ENCODE measurements around the gene FAM170B. TPM values are rescaled to one million over a fixed set of nuclear protein-coding genes. Genes with fewer than 3 reads are reported as not detected.

Gene FAM170B
- total RNA-seq, result not detected
- polyA plus RNA-seq, result not detected
- long read RNA-seq, donor 1, result 0 reads
- long read RNA-seq, donor 2, result 0 reads
- long read RNA-seq, donor 3, result 0 reads
- long read RNA-seq, donor 4, result 0 reads

DNA sequence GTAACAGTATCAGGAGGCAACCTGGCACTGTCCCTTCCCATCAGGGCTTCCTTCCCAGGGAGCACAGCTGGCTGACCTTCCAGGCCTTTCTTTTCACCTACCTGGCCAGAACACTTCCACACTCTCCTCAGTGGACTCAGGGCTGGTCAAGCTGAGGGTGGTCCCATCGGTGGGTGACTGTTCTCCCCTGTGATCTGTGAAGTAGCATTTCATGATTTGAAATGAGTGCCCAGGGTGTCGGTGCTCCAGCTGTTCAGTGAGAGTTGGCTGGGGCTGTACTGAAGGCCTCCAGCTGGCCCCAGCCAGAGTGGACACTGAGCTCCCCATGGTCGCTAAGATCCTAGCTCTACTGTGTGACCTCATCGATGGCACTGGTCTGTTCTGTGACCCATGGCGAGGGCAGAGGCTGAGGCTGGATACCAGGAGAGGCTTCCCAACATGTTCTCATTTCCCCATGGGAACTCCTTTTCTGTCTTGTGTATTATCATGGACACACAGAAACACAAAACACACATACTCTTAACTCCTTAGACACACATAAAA, at the start of gene FAM170B:
Gene FAM170B (minus strand): TSS at position 316 of the 543 bp plus-strand sequence. CDS start 103 bp downstream, at position 213.
- H3K27ac ChIP-seq (ENCODE audit: low read length), result no peak within 1 kb of the TSS
- ATAC-seq (peak; percentile 53 to 63), DNase-seq (peak in 1 of 3 donors; percentile 63)
- no peak within 1 kb of the TSS for H3K4me3 ChIP-seq (ENCODE audit: low read length)
- no peaks in the 10 kb centered on the region for H3K9me3 ChIP-seq (ENCODE audit: control insufficient read depth, low read length)
- intact Hi-C loops (cut with DNase I), result no loop called here
- no peaks in the 10 kb centered on the region for H3K27me3 ChIP-seq (ENCODE audit: control insufficient read depth, insufficient read depth)
- 62% methylated on average over 5 of the region's 5 CpGs for WGBS
- peaks cover under 1% of the 10 kb centered on the region for H3K4me1 ChIP-seq (ENCODE audit: control insufficient read depth, insufficient read depth, low read length)

- DNase-seq, result no peak
These were observed 49.0 kb upstream of the FAM170B start for GRCh38 chr10:49182776-49183175.

GRCh38 chr10:49180444-49180860, 46.6 kb upstream of the FAM170B start:
- Histone ChIP-seq H3K4me1 (ENCODE audit: control insufficient read depth, insufficient read depth, low read length) (peaks cover 10% of the 10 kb centered on the region), H3K27me3 (ENCODE audit: control insufficient read depth, insufficient read depth) (no peaks in the 10 kb centered on the region), H3K4me3 (ENCODE audit: low read length) (no peak overlapping the region), H3K27ac (ENCODE audit: low read length) (no peak overlapping the region), H3K9me3 (ENCODE audit: control insufficient read depth, low read length) (no peaks in the 10 kb centered on the region)
- intact Hi-C loops (cut with DNase I), result no loop called here
- ATAC-seq (no peak), DNase-seq (no peak)
- WGBS, result 39% methylated on average over 3 of the region's 3 CpGs

More at GRCh38 chr10:49182776-49183175, 49.0 kb upstream of the FAM170B start:
- H3K4me1 ChIP-seq (ENCODE audit: control insufficient read depth, insufficient read depth, low read length), result peaks cover 3% of the 10 kb centered on the region
- no peaks in the 10 kb centered on the region for H3K9me3 ChIP-seq (ENCODE audit: control insufficient read depth, low read length)
- no peak for ATAC-seq
- intact Hi-C loops (cut with DNase I), result no loop called here
- no peaks in the 10 kb centered on the region for H3K27me3 ChIP-seq (ENCODE audit: control insufficient read depth, insufficient read depth)
- H3K4me3 ChIP-seq (ENCODE audit: low read length), result no peak overlapping the region
- no peak overlapping the region for H3K27ac ChIP-seq (ENCODE audit: low read length)
- 91% methylated on average over 4 of the region's 4 CpGs for WGBS

GRCh38 chr10:49179699-49180443, 46.0 kb upstream of the FAM170B start:
- 81% methylated on average over 10 of the region's 10 CpGs for WGBS
- H3K27ac ChIP-seq (ENCODE audit: low read length), result no peak overlapping the region
- no peaks in the 10 kb centered on the region for H3K27me3 ChIP-seq (ENCODE audit: control insufficient read depth, insufficient read depth)
- ATAC-seq (no peak), DNase-seq (no peak)
- H3K9me3 ChIP-seq (ENCODE audit: control insufficient read depth, low read length), result no peaks in the 10 kb centered on the region
- intact Hi-C loops (cut with DNase I), result no loop called here
- peaks cover 10% of the 10 kb centered on the region for H3K4me1 ChIP-seq (ENCODE audit: control insufficient read depth, insufficient read depth, low read length)
- H3K4me3 ChIP-seq (ENCODE audit: low read length), result no peak overlapping the region

- H3K4me1 ChIP-seq (ENCODE audit: control insufficient read depth, insufficient read depth, low read length), result peaks cover 11% of the 10 kb centered on the region
- WGBS, result 91% methylated on average over 6 of the region's 6 CpGs
- H3K27me3 ChIP-seq (ENCODE audit: control insufficient read depth, insufficient read depth), result no peaks in the 10 kb centered on the region
- H3K9me3 ChIP-seq (ENCODE audit: control insufficient read depth, low read length), result no peaks in the 10 kb centered on the region
- intact Hi-C loops (cut with DNase I), result no loop called here
- H3K4me3 ChIP-seq (ENCODE audit: low read length), result no peak overlapping the region
- DNase-seq, result no peak
- H3K27ac ChIP-seq (ENCODE audit: low read length), result no peak overlapping the region
- no peak for ATAC-seq
These were observed 45.0 kb upstream of the FAM170B start for GRCh38 chr10:49178489-49179471.

DNA sequence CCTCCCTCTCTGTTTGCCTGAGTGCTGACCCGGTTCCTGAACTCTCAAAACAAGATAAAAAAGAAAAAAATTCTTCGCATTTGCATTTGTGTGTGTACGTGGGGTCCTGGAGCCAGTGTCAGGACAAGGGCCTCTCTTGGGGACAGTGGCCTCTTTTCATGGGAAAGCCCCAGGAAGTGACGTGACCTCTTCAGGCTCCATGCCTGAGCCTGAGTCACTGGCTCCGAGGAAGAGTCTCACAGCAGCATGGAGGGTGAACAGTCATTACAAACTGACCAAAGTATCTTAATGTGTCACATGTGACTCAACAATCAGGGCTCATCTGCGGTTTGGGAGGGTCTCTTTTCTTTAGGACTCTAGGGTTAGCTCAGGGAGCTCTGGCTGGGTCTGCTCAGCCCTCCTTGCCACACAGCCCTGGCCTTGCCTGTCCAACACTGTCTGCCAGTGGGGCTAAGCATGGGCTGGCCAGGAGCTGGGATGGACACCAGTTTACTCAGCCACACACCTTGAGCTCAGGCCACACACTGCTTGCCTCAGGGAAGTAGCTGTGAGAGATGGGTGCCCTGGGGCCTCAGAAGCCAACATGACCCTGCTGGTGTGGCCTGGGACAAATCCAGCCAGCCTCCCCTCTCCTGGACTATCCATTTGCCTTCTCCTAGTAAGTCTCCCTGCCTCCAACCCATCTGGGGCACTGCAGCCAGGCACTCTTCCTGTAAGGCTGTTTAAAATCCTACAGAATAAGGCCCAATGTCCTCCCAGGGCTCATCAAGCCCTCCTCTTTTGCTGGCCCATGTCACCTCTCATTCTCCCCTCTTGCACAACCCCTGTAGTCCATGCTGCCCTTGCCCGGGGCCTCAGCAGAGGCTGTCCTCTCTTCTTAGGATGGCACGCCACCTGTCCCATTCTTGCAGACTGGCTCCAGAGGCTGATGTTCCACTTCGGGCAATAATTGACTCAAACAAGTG, 43.9 kb upstream of the FAM170B start:
- Histone ChIP-seq H3K4me3 (ENCODE audit: low read length) (no peak overlapping the region), H3K9me3 (ENCODE audit: control insufficient read depth, low read length) (no peaks in the 10 kb centered on the region), H3K27me3 (ENCODE audit: control insufficient read depth, insufficient read depth) (no peaks in the 10 kb centered on the region), H3K27ac (ENCODE audit: low read length) (peak overlapping the region; percentile 29), H3K4me1 (ENCODE audit: control insufficient read depth, insufficient read depth, low read length) (peaks cover 11% of the 10 kb centered on the region)
- DNase-seq (peak; percentile 76 to 83 (median 78)), ATAC-seq (peak; percentile 90 to 96)
- intact Hi-C loops (cut with DNase I), result no loop called here
- 50% methylated on average over 9 of the region's 9 CpGs for WGBS

- Histone ChIP-seq H3K27ac (ENCODE audit: low read length) (peak overlapping the region; percentile 29), H3K27me3 (ENCODE audit: control insufficient read depth, insufficient read depth) (no peaks in the 10 kb centered on the region), H3K9me3 (ENCODE audit: control insufficient read depth, low read length) (no peaks in the 10 kb centered on the region), H3K4me3 (ENCODE audit: low read length) (no peak overlapping the region), H3K4me1 (ENCODE audit: control insufficient read depth, insufficient read depth, low read length) (peaks cover 11% of the 10 kb centered on the region)
- WGBS, result 87% methylated on average over 19 of the region's 19 CpGs
- ATAC-seq (peak in 1 of 2 donors; percentile 3), DNase-seq (no peak)
- intact Hi-C loops (cut with DNase I), result no loop called here
These were observed 42.8 kb upstream of the FAM170B start for GRCh38 chr10:49176310-49177268.

- no peak overlapping the region for H3K27ac ChIP-seq (ENCODE audit: low read length)
These were observed 41.9 kb upstream of the FAM170B start for GRCh38 chr10:49175587-49176309.

More at GRCh38 chr10:49175587-49176309, 41.9 kb upstream of the FAM170B start:
- ATAC-seq (no peak), DNase-seq (no peak)
- Histone ChIP-seq H3K27me3 (ENCODE audit: control insufficient read depth, insufficient read depth) (no peaks in the 10 kb centered on the region), H3K9me3 (ENCODE audit: control insufficient read depth, low read length) (no peaks in the 10 kb centered on the region), H3K4me1 (ENCODE audit: control insufficient read depth, insufficient read depth, low read length) (peaks cover 11% of the 10 kb centered on the region), H3K4me3 (ENCODE audit: low read length) (no peak overlapping the region)
- WGBS, result 98% methylated on average over 8 of the region's 8 CpGs
- intact Hi-C loops (cut with DNase I), result no loop called here

Measured in right cardiac atrium (tissue), 5 donors.